ENCODE results near the gene ZNF148.
"Not testable (repeated sequence)": the region's sequence is repeated elsewhere in the genome, so short reads cannot be mapped to it uniquely, and the experiment has no call there.

The ZNF148 gene

GRCh38 chr3:125374996-125375941 is at the start of gene ZNF148:
ZNF148 (minus strand) TSS chr3:125375325; CDS start chr3:125313640, 61,685 bp downstream.
- DNase-seq = peak; percentile 95

DNA sequence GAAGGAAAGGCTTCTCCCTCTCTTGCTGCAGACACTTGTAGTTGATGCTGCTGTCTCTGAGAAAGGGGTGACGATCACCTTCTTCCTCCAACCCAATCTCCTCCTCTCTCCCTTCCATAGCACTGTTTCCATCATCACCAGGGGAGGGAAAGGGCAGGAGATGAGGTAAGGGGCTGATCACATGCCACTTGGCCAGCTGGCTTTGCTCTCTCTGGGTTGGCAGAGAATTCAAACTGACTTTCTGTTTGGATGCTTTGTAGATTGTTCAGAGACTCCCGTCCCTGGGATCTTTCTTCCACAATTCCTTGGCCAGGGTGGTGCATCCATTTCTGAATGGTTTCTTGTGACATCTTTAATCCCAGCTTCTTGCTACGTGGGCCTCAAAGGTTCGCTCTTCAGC is 43.2 kb upstream of the ZNF148 start:
- DNase-seq = no peak

GRCh38 chr3:125416235-125416634 is 41.1 kb upstream of the ZNF148 start:
- DNase-seq = no peak

- DNase-seq = no peak
These were observed 39.5 kb upstream of the ZNF148 start for GRCh38 chr3:125414669-125415068.

- DNase-seq = no peak
These were observed 35.8 kb upstream of the ZNF148 start for GRCh38 chr3:125410922-125411321.

- DNase-seq = no peak
These were observed 30.9 kb upstream of the ZNF148 start for GRCh38 chr3:125406070-125406469.

DNA sequence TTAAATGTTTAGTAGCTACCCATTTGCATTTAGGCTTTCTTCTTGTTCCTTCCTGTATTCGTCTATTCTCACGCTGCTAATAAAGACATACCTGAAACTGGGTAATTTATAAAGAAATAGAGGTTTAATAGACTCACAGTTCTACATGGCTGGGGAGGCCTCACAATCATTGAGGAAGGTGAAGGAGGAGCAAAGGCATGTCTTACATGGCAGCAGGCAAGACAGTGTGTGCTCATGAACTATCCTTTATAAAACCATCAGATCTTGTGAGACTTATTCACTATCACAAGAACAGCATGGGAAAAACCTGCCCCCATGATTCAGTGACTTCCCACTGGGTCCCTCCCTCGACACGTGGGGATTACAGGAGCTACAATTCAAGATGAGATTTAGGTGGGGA is 30.4 kb upstream of the ZNF148 start:
- not testable (repeated sequence) for DNase-seq

DNA sequence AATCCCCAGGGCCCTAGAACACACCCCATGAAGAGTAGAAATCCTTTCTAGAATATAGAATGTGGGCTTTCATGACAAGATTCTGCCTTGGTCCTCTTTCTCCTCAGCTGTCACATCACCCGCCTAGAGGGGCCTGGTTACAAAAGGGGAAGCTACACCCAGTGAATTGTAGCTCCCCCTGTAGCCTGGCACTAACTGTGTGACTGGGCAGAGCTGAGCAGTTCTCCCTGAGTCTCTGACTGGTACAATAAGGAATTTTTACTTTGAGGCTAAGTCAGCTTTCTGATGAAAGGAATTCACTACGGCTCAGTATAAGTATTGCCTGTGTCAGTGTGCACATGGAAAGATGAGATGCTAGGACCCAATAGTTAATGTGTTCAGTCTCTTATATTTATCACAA is 28.7 kb upstream of the ZNF148 start:
- DNase-seq = no peak

- no peak for DNase-seq
These were observed 27.5 kb upstream of the ZNF148 start for GRCh38 chr3:125402639-125403038.

- no peak for DNase-seq
These were observed 26.3 kb upstream of the ZNF148 start for GRCh38 chr3:125401402-125401801.

GRCh38 chr3:125398952-125399351 is 23.8 kb upstream of the ZNF148 start:
- no peak for DNase-seq

DNA sequence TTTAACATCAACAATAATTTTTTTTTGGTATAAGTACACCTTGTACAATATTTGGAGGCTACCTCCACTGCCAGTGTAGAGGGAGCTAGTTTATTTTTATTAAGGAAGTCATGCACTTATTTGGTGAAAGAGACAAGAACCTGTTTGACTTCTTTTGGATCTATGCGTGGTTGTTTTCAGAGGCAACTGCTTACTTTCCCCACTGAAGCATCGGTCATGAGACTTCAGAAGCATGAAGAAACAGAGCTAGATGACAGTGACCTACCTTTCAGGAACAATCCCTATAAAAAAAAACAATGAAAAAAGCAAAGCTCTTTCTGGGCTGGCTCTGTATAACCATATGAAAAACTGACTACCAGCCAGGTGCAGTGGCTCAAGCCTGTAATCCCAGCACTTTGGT is 20.0 kb upstream of the ZNF148 start:
- no peak for DNase-seq

- no peak for DNase-seq
These were observed 19.3 kb upstream of the ZNF148 start for GRCh38 chr3:125394406-125394805.

DNA sequence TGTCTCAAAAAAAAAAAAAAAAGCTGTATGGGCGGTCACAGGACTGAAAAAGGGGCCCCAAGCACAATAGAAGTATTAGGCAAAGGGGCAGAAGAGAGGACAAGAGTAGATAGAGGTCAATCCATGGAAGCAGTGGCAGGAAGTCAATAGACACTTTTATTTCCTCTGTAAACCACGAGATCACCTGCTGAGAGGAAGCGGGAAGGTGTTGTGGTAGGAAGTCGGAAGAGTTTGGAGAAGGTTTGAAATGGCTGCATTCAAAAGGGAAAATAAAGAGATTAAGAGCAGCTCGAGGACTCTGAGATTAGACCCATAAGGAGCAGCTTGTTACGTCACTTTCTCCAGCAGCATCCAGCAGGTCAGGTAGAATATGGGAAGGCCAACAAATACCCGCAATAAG is 14.2 kb upstream of the ZNF148 start:
- DNase-seq = peak; percentile 7

DNA sequence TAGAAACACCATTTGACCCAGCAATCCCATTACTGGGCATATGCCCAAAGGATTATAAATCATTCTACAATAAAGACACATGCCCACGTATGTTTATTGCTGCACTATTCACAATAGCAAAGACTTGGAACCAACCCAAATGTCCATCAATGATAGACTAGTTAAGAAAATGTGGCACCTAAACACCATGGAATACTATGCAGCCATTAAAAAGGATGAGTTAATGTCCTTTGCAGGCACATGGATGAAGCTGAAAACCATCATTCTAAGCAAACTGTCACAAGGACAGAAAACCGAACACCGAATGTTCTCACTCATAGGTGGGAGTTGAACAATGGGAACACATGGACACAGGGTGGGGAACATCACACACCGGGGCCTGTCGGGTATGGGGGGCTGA is 13.2 kb upstream of the ZNF148 start:
- DNase-seq = not testable (repeated sequence)

DNA sequence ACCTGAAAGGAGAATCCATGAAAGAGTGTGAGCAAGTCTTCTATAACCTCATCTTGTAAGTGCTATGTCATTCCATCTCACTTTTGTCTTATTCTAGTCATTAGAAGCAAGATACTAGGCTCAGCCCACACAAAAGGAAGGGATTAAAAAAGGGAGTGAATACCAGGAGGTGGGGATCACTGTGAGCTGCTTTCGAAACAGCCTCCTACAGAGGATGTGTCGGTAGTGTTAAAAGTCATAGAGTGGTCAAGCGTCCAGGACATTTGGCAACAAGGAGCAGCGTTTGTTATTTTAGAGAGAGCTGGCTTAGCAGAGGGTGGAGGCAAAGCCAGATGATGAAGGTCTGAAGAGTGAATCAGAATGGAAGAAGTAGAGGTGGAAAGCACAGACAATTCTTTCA is 11.7 kb upstream of the ZNF148 start:
- DNase-seq = no peak

- DNase-seq = no peak
These were observed 8.6 kb upstream of the ZNF148 start for GRCh38 chr3:125383744-125384143.

- no peak for DNase-seq
These were observed 7.2 kb upstream of the ZNF148 start for GRCh38 chr3:125382298-125382697.

DNA sequence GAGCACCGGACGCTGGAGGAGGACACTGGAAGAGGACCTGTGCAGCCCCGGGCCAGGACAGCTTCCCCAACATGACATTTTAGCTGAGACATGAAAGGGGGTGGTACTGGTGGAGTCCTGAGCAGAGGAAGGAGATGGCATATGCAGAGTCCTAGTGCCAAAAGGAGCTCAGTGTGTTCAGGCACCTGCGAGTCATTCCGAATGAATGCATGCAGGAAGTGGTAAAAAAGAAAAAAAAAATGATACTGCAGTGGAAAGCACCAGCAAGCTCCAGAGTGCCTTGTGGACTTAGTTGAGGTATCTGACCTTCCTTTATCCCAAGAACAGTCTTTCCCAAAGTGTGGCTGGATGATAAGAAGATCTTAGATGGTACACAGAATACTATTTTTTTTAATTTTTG is 6.6 kb upstream of the ZNF148 start:
- DNase-seq = peak; percentile 12

- DNase-seq = no peak
These were observed 6.2 kb upstream of the ZNF148 start for GRCh38 chr3:125381314-125381713.

DNA sequence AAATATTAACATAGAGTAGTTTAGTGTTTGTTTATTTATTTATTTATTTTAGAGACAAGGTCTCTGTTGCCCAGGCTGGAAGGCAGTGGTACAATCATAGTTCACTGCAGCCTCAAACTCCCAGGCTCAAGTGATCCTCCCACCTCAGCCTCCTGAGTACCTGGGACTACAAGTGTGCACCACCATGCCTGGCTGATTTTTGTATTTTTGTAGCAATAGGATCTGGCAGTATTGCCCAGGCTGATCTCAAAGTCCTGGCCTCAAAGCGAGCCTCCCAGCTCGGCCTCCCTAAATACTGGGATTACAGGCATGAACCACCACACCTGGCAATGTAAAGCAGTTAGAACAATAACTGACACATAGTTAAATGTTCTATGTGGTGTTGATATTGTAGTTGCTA is 4.4 kb upstream of the ZNF148 start:
- DNase-seq = no peak

- no peak for DNase-seq
These were observed 3.6 kb upstream of the ZNF148 start for GRCh38 chr3:125378762-125379161.

GRCh38 chr3:125375950-125376679 is 990 bp upstream of the ZNF148 start:
- no peak for DNase-seq

- peak; percentile 51 for DNase-seq
These were observed 577 bp downstream of the ZNF148 start for GRCh38 chr3:125374501-125374995.
